C4-2B (cell line): ENCODE results near the gene PLAC1.

Experiments used
- H3K27ac ChIP-seq: fragments of 450-650 bp; 2 replicates; pipeline ENCODE4 v1.5.1; 2017
- ZFX ChIP-seq: fragments of 450-650 bp; IDR thresholded peaks from 2 replicates; pipeline ENCODE4 v1.6.1; 2017
- TF ChIP-seq, protein P1 (sequence below): fragments of 450-650 bp; conservative IDR thresholded peaks from 2 replicates; pipeline ENCODE4 v1.5.1; 2017; ENCODE audit warnings: mild to moderate bottlenecking

The PLAC1 gene

GRCh38 chrX:134542485-134542884, 115.8 kb downstream of the PLAC1 start:
- no peak for TF ChIP-seq ZFX
- TF ChIP-seq, protein P1, sequence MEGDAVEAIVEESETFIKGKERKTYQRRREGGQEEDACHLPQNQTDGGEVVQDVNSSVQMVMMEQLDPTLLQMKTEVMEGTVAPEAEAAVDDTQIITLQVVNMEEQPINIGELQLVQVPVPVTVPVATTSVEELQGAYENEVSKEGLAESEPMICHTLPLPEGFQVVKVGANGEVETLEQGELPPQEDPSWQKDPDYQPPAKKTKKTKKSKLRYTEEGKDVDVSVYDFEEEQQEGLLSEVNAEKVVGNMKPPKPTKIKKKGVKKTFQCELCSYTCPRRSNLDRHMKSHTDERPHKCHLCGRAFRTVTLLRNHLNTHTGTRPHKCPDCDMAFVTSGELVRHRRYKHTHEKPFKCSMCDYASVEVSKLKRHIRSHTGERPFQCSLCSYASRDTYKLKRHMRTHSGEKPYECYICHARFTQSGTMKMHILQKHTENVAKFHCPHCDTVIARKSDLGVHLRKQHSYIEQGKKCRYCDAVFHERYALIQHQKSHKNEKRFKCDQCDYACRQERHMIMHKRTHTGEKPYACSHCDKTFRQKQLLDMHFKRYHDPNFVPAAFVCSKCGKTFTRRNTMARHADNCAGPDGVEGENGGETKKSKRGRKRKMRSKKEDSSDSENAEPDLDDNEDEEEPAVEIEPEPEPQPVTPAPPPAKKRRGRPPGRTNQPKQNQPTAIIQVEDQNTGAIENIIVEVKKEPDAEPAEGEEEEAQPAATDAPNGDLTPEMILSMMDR: no peak
- no peak overlapping the region for H3K27ac ChIP-seq

- H3K27ac ChIP-seq: no peak overlapping the region
- TF ChIP-seq, protein P1: no peak
- TF ChIP-seq ZFX: no peak
Observed at GRCh38 chrX:134541906-134542305, 116.4 kb downstream of the PLAC1 start.

DNA sequence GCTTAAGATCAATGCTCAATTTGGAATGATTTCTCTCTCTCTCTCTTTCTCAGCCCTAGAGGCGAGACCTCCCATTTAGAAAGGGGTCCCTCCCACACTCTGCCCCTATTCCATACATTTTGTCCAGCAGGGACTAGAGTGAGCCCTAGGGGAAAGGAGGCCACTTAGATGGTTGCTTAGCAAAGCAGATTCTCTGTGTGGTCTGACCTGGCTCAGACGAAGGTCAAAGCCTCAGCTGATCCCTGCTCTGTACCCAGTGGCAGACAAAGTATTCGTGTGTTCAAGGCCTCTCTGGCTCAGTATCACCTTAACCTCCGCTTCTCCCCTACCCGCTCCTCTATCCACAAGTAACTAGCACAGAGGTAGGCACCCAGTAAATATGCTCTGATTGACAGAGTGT, 120.0 kb downstream of the PLAC1 start:
- no peak for TF ChIP-seq ZFX
- TF ChIP-seq, protein P1: no peak
- H3K27ac ChIP-seq: no peak overlapping the region

GRCh38 chrX:134537179-134537955, 120.9 kb downstream of the PLAC1 start:
- TF ChIP-seq ZFX: no peak
- TF ChIP-seq, protein P1: no peak
- H3K27ac ChIP-seq: no peak overlapping the region; the same call in 1 of the 2 replicates

GRCh38 chrX:134533952-134534351, 124.3 kb downstream of the PLAC1 start:
- no peak for TF ChIP-seq ZFX
- TF ChIP-seq, protein P1: no peak
- no peak overlapping the region for H3K27ac ChIP-seq

- TF ChIP-seq, protein P1: no peak
- TF ChIP-seq ZFX: no peak
Observed at GRCh38 chrX:134533352-134533751, 124.9 kb downstream of the PLAC1 start.

GRCh38 chrX:134530845-134531244, 127.4 kb downstream of the PLAC1 start:
- TF ChIP-seq, protein P1: no peak
- TF ChIP-seq ZFX: no peak

More at GRCh38 chrX:134533352-134533751, 124.9 kb downstream of the PLAC1 start:
- no peak overlapping the region for H3K27ac ChIP-seq

More at GRCh38 chrX:134530845-134531244, 127.4 kb downstream of the PLAC1 start:
- no peak overlapping the region for H3K27ac ChIP-seq
